ENCODE measurements around the gene FAM110C.

Gene FAM110C

DNA sequence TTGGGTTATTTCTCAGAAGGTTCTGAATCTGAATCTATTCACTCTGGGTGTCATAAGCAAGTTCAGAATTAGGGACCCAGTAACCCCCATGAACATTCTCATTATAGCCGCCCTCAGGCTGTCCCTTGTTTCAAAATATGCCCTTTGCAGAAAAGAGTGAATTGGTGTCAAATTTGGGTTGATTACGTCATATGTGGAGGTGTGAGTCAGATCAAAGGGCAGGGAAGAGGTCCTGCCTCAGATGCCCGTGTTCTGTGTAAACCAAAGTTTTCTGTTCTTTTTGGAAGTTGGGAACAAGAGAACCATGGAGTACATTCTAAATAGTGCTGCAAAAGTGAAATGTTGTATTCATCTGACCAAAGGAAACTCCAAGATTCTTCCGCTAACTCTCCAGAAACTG is 5.8 kb downstream of the FAM110C start:
- no peaks in the 10 kb centered on the region for H3K9me3 ChIP-seq (ENCODE audit: control insufficient read depth, low read length)
- peaks cover 19 to 25% of the 10 kb centered on the region in 2 experiments for H3K27me3 ChIP-seq (ENCODE audit: control insufficient read depth in 1 of 2, insufficient read depth in 1 of 2, low read length in 2 of 2)
- no peak overlapping the region for H3K27ac ChIP-seq (ENCODE audit: low read length, poor library complexity, severe bottlenecking)
- H3K79me1 ChIP-seq (replicated peaks; ENCODE audit: low read length, poor library complexity, severe bottlenecking): no peaks in the 10 kb centered on the region
- H4K8ac ChIP-seq (ENCODE audit: low read length): no peak overlapping the region
- H2BK120ac ChIP-seq (ENCODE audit: low read depth, low read length): no peak overlapping the region
- no peak overlapping the region for H3K4me2 ChIP-seq (ENCODE audit: low read length, poor library complexity, severe bottlenecking)
- H3K36me3 ChIP-seq (ENCODE audit: control insufficient read depth in 1 of 2, insufficient read depth in 2 of 2, low read depth in 1 of 2, low read length in 2 of 2): no peaks in the 10 kb centered on the region
- peaks cover 3% of the 10 kb centered on the region for H3K4me1 ChIP-seq (ENCODE audit: control insufficient read depth, insufficient read depth, low read depth, low read length)
- 67% methylated on average over 3 of the region's 4 CpGs for WGBS
- H3K14ac ChIP-seq (ENCODE audit: low read length in 2 of 2): no peak overlapping the region
- H2BK15ac ChIP-seq (ENCODE audit: low read depth, poor library complexity, severe bottlenecking): no peak overlapping the region
- no peak overlapping the region for H3K4me3 ChIP-seq (ENCODE audit: insufficient read depth in 1 of 2, low read depth in 1 of 2, low read length in 2 of 2)
- no peak overlapping the region for H2BK12ac ChIP-seq (ENCODE audit: low read length in 2 of 2)
- H3K9ac ChIP-seq (ENCODE audit: low read length): no peak overlapping the region
- H2AK5ac ChIP-seq (ENCODE audit: low read length, severe bottlenecking): no peak overlapping the region
- no peak overlapping the region for H4K91ac ChIP-seq (ENCODE audit: low read length)
- no peak overlapping the region for H2BK5ac ChIP-seq (ENCODE audit: low read depth, low read length, poor library complexity, severe bottlenecking)
- no peak overlapping the region for H2AFZ ChIP-seq (ENCODE audit: low read depth, low read length)
- no peak overlapping the region for H3K18ac ChIP-seq (ENCODE audit: low read depth in 1 of 2, low read length in 2 of 2)
- no peak for DNase-seq
- no peak overlapping the region for H3K4ac ChIP-seq (ENCODE audit: low read depth in 1 of 2, low read length in 2 of 2)
- no peak overlapping the region for H3K23ac ChIP-seq (ENCODE audit: low read length in 2 of 2)

DNA sequence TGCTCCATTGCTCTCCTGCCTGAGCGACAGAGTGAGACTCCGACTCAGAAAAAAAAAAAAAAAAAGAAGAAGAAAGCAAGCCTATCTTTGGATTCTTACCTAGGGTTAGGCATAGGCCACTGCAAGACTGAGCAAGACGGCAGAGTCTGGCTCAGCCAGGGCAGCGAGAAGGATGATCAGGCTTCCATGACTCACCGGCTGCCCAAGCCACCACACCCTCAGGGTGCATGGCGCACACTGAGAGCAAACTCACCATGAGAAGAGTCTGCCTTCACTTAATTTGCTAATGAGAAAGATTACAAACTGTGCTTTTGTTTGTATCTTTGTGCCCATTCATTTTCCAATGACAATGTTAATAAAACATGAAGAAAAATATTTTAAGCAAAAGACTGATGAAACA is 8.2 kb downstream of the FAM110C start:
- Histone ChIP-seq H2BK12ac (ENCODE audit: low read length in 2 of 2) (no peak overlapping the region), H4K8ac (ENCODE audit: low read length) (no peak overlapping the region), H2BK15ac (ENCODE audit: low read depth, poor library complexity, severe bottlenecking) (no peak overlapping the region), H3K4me1 (ENCODE audit: control insufficient read depth, insufficient read depth, low read depth, low read length) (no peaks in the 10 kb centered on the region), H3K27me3 (ENCODE audit: control insufficient read depth in 1 of 2, insufficient read depth in 1 of 2, low read length in 2 of 2) (peaks cover 0 to 5% of the 10 kb centered on the region in 2 experiments), H3K18ac (ENCODE audit: low read depth in 1 of 2, low read length in 2 of 2) (no peak overlapping the region), H4K91ac (ENCODE audit: low read length) (no peak overlapping the region), H2AFZ (ENCODE audit: low read depth, low read length) (no peak overlapping the region), H3K27ac (ENCODE audit: low read length, poor library complexity, severe bottlenecking) (no peak overlapping the region), H3K36me3 (ENCODE audit: control insufficient read depth in 1 of 2, insufficient read depth in 2 of 2, low read depth in 1 of 2, low read length in 2 of 2) (no peaks in the 10 kb centered on the region), H2BK5ac (ENCODE audit: low read depth, low read length, poor library complexity, severe bottlenecking) (no peak overlapping the region), H3K4me2 (ENCODE audit: low read length, poor library complexity, severe bottlenecking) (no peak overlapping the region), H3K14ac (ENCODE audit: low read length in 2 of 2) (no peak overlapping the region), H2BK120ac (ENCODE audit: low read depth, low read length) (no peak overlapping the region), H3K4me3 (ENCODE audit: insufficient read depth in 1 of 2, low read depth in 1 of 2, low read length in 2 of 2) (no peak overlapping the region), H2AK5ac (ENCODE audit: low read length, severe bottlenecking) (no peak overlapping the region), H3K79me1 (replicated peaks; ENCODE audit: low read length, poor library complexity, severe bottlenecking) (no peaks in the 10 kb centered on the region), H3K9me3 (ENCODE audit: control insufficient read depth, low read length) (no peaks in the 10 kb centered on the region), H3K23ac (ENCODE audit: low read length in 2 of 2) (no peak overlapping the region), H3K9ac (ENCODE audit: low read length) (no peak overlapping the region), H3K4ac (ENCODE audit: low read depth in 1 of 2, low read length in 2 of 2) (no peak overlapping the region)
- WGBS: 88% methylated on average over 5 of the region's 6 CpGs
- no peak for DNase-seq

DNA sequence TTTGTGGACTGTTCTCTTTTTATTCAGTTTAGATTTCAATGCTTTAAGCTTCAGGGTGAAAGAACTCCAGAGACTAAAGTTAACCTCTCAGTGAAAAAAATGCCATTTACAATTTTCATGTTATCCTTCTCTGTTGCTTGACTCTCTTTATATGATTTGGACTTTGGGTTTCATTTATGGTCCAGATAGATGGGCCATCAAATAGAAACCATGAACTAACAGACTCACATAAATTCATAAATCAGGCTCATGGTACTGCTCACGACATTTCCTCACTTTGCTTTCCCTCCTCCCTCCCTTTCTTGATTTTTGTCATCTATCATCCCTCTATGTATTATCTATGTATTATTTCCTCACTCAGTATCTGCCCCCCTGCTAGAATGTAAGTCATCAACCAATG is 10.0 kb downstream of the FAM110C start:
- Histone ChIP-seq H3K4me1 (ENCODE audit: control insufficient read depth, insufficient read depth, low read depth, low read length) (no peaks in the 10 kb centered on the region), H3K4ac (ENCODE audit: low read depth in 1 of 2, low read length in 2 of 2) (no peak overlapping the region), H3K4me3 (ENCODE audit: insufficient read depth in 1 of 2, low read depth in 1 of 2, low read length in 2 of 2) (no peak overlapping the region), H3K27me3 (ENCODE audit: control insufficient read depth in 1 of 2, insufficient read depth in 1 of 2, low read length in 2 of 2) (no peaks in the 10 kb centered on the region), H2BK120ac (ENCODE audit: low read depth, low read length) (no peak overlapping the region), H4K8ac (ENCODE audit: low read length) (no peak overlapping the region), H4K91ac (ENCODE audit: low read length) (no peak overlapping the region), H3K4me2 (ENCODE audit: low read length, poor library complexity, severe bottlenecking) (no peak overlapping the region), H3K23ac (ENCODE audit: low read length in 2 of 2) (no peak overlapping the region), H3K18ac (ENCODE audit: low read depth in 1 of 2, low read length in 2 of 2) (no peak overlapping the region), H2BK12ac (ENCODE audit: low read length in 2 of 2) (no peak overlapping the region), H2AK5ac (ENCODE audit: low read length, severe bottlenecking) (no peak overlapping the region), H2BK15ac (ENCODE audit: low read depth, poor library complexity, severe bottlenecking) (no peak overlapping the region), H2BK5ac (ENCODE audit: low read depth, low read length, poor library complexity, severe bottlenecking) (no peak overlapping the region), H3K27ac (ENCODE audit: low read length, poor library complexity, severe bottlenecking) (no peak overlapping the region), H3K14ac (ENCODE audit: low read length in 2 of 2) (no peak overlapping the region), H3K9me3 (ENCODE audit: control insufficient read depth, low read length) (no peaks in the 10 kb centered on the region), H3K79me1 (replicated peaks; ENCODE audit: low read length, poor library complexity, severe bottlenecking) (no peaks in the 10 kb centered on the region), H3K9ac (ENCODE audit: low read length) (no peak overlapping the region), H2AFZ (ENCODE audit: low read depth, low read length) (no peak overlapping the region), H3K36me3 (ENCODE audit: control insufficient read depth in 1 of 2, insufficient read depth in 2 of 2, low read depth in 1 of 2, low read length in 2 of 2) (no peaks in the 10 kb centered on the region)
- no peak for DNase-seq
- 64% methylated on average over 1 of the region's 1 CpG for whole genome bisulfite sequencing

DNA sequence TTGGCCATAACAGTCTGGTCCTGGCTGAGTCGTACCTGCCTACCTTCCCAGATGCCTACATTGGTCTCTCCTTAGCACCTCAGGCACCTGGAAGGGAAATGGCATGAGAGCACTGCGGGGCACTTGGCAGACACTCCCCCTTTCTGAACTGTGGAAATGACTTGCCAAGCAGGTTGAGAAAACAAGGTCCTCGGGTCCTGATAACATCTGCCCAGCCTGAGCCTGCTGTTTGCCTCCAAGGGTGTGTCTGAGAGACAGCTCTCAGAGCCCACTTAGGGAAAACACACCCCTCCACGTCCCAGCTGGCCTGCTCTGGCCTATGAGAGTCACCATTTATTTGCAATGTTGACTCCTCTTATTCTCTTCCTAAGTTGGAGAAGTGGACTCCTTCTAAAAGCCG is 10.5 kb downstream of the FAM110C start:
- Histone ChIP-seq H3K14ac (ENCODE audit: low read length in 2 of 2) (no peak overlapping the region), H3K23ac (ENCODE audit: low read length in 2 of 2) (no peak overlapping the region), H3K27me3 (ENCODE audit: control insufficient read depth in 1 of 2, insufficient read depth in 1 of 2, low read length in 2 of 2) (no peaks in the 10 kb centered on the region), H2AFZ (ENCODE audit: low read depth, low read length) (no peak overlapping the region), H3K9me3 (ENCODE audit: control insufficient read depth, low read length) (no peaks in the 10 kb centered on the region), H3K9ac (ENCODE audit: low read length) (no peak overlapping the region), H4K91ac (ENCODE audit: low read length) (no peak overlapping the region), H2BK15ac (ENCODE audit: low read depth, poor library complexity, severe bottlenecking) (no peak overlapping the region), H2AK5ac (ENCODE audit: low read length, severe bottlenecking) (no peak overlapping the region), H3K4me3 (ENCODE audit: insufficient read depth in 1 of 2, low read depth in 1 of 2, low read length in 2 of 2) (no peak overlapping the region), H2BK12ac (ENCODE audit: low read length in 2 of 2) (no peak overlapping the region), H3K27ac (ENCODE audit: low read length, poor library complexity, severe bottlenecking) (no peak overlapping the region), H3K4ac (ENCODE audit: low read depth in 1 of 2, low read length in 2 of 2) (no peak overlapping the region), H2BK120ac (ENCODE audit: low read depth, low read length) (no peak overlapping the region), H3K18ac (ENCODE audit: low read depth in 1 of 2, low read length in 2 of 2) (no peak overlapping the region), H3K4me1 (ENCODE audit: control insufficient read depth, insufficient read depth, low read depth, low read length) (no peaks in the 10 kb centered on the region), H2BK5ac (ENCODE audit: low read depth, low read length, poor library complexity, severe bottlenecking) (no peak overlapping the region), H3K79me1 (replicated peaks; ENCODE audit: low read length, poor library complexity, severe bottlenecking) (no peaks in the 10 kb centered on the region), H3K36me3 (ENCODE audit: control insufficient read depth in 1 of 2, insufficient read depth in 2 of 2, low read depth in 1 of 2, low read length in 2 of 2) (no peaks in the 10 kb centered on the region), H3K4me2 (ENCODE audit: low read length, poor library complexity, severe bottlenecking) (no peak overlapping the region), H4K8ac (ENCODE audit: low read length) (no peak overlapping the region)
- 42% methylated on average over 4 of the region's 5 CpGs for WGBS
- DNase-seq: no peak
